GM18517 (cell line): Measurements from ENCODE around the gene SCMH1.
"Not testable (repeated sequence)": the region's sequence is repeated elsewhere in the genome, so short reads cannot be mapped to it uniquely, and the experiment has no call there.

Experiments
- ATAC-seq: cut with Tn5 transposase; IDR thresholded peaks from one replicate; pipeline ENCODE4 v1.9.1; 2021; ENCODE audit warnings: mild to moderate bottlenecking, moderate library complexity; ENCODE audit not compliant: unreplicated experiment

SCMH1 gene

GRCh38 chr1:41158147-41158875 lies 83.8 kb downstream of the SCMH1 start:
- ATAC-seq: no peak

- ATAC-seq: no peak
These were observed 87.0 kb downstream of the SCMH1 start for GRCh38 chr1:41155105-41155504.

- ATAC-seq: no peak
These were observed 88.3 kb downstream of the SCMH1 start for GRCh38 chr1:41153750-41154274.

GRCh38 chr1:41152622-41153044 lies 89.5 kb downstream of the SCMH1 start:
- ATAC-seq: no peak

DNA sequence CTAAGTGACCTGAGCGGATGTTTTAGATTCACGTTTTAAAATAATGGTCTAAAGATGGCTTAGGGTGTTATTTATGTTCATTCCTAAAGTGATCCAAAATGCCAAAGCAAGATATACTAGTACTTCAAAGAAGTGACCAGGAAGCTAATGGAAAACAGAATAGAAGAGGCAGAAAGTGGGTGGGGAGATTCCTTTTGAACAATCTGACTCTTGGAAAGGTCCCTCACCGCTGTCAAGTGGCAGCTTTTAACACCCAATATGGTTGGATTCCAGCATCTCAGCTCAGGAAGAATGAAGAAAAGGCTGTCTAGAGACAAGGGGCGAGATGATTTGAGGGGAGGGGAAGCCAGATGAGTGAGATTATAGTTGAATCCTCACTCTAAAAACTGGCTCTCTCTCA lies 90.3 kb downstream of the SCMH1 start:
- no peak for ATAC-seq

GRCh38 chr1:41149570-41149969 lies 92.5 kb downstream of the SCMH1 start:
- ATAC-seq: no peak

GRCh38 chr1:41144285-41144684 lies 97.8 kb downstream of the SCMH1 start:
- ATAC-seq: no peak

DNA sequence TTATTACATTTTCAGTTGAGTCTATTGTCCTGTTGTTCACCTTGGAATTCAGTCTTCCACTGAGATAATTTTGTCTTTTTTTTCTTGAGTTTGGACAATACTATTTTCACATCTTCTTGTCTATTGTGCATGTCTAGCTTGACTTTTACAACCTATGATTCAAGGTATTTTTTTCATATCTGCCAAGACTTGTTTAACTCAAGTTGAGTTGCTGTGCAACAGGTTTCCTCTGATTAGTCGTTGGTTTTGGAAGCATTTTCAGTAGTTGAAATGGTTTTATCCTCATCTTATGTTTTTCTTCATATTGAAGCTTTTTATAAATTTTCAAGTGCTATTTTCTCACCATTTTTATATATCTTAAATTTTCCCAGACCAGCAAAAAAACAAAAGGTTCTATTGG lies 103.6 kb downstream of the SCMH1 start:
- no peak for ATAC-seq

DNA sequence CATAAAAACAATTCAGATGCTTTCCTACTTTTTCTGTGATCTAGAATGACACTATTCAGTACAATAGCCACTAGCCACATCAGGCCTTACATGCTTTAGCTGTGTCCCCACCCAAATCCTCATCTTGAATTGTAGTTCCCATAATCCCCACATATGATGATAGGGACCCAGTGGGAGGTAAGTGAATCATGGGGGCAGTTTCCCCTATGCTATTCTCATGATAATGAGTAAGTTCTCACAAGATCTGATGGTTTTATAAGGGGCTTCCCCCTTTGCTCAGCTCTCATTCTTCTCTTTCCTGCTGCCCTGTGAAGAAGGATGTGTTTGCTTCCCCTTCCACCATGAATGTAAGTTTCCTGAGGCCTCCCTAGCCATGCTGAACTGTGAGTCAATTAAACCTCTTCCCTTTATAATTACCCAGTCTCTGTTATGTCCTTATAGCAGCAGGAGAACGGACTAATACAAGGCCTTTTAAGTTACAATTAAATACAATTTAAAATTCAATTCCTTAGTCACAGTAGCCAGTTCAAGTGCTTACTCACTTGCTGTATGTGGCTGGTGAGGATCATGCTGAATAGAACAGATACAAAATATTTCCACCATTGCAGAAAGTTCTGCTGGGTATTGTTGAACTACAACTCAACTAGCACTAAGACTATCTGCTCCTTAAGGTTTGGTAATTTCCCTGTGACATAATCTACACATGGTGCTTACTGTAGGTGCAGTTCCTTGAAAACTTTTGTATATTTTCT lies 106.7 kb downstream of the SCMH1 start:
- no peak for ATAC-seq

- ATAC-seq: not testable (repeated sequence)
These were observed 107.8 kb downstream of the SCMH1 start for GRCh38 chr1:41134325-41134724.

DNA sequence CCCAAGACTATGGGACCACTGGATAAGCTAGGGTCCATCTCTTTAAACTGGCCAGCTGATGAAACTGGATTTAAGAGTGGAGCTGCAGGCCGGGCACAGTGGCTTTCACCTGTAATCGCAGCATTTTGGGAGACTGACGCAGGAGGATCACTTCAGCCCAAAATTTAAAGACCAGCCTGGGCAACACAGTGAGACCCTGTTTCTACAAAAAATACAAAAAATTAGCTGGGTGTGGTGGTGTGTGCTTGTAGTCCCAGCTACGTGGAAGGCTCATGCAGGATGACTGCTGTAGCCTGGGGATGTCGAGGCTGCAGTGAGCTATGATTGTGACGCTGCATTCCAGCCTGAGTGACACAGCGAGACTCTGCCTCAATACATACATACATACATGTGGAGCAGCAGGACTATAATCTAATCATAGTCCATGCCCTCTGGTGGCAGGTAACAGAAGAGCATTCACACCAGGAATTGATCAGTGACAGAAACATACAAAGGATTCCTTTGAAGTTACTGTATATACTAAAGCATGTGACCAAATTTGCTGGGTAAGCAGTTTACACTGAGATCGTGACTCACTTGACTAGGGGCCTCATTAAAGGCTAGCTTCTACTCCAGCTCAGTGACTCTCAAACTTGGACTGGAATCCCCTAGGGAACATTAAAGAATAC lies 119.1 kb downstream of the SCMH1 start:
- ATAC-seq: no peak

DNA sequence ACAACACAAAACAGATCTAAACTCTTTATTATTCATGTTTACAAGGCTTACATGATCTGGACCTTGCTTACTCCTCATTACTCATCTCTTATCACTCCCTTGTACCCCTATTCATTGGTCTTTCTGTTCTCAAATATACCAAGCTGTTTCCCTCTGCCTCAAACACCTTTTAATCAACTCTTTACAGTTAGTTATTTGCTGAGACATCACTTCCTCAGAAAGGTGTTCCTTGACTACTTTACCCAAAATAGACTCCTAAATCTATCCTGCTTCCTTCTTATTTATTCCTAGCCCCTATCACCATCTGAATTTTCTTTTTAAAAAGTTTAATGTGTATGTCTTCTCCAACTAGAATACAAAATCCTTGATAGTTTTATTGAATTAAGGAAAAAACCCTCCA lies 120.0 kb downstream of the SCMH1 start:
- ATAC-seq: no peak

DNA sequence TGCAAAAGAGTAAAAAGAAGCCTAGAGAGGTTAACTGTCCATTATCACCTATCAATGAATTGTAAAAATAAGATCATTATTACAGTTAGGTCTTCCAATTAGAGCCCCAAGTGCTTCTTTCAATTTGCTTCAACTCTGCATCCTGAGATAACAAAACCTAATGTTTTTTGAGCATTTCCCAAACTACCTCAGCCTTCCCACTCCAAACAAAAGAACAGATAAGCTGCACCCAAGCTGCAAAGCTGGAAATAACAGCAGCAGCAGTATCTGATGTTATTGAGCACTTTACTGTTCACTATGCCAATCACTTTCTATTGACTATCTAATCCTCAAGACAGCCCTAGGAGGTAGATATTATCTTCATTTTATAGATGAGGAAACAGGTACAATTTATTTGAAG lies 123.5 kb downstream of the SCMH1 start:
- no peak for ATAC-seq

DNA sequence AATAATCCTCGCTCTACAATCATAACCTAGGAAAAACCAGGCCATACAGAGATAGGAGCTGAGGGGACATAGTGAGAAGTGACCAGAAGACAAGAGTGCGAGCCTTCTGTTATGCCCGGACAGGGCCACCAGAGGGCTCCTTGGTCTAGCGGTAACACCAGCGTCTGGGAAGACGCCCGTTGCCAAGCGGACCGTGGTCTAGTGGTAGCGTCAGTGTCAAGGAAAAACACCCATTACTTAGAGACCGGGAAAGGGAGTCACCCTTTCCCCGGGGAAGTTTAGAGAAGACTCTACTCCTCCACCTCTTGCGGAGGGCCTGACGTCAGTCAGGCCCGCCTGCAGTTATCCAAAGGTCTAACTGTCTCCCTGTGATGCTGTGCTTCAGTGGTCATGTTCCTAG lies 124.9 kb downstream of the SCMH1 start:
- ATAC-seq: not testable (repeated sequence)

GRCh38 chr1:41110736-41111135 lies 131.4 kb downstream of the SCMH1 start:
- ATAC-seq: no peak

GRCh38 chr1:41110286-41110685 lies 131.8 kb downstream of the SCMH1 start:
- no peak for ATAC-seq

DNA sequence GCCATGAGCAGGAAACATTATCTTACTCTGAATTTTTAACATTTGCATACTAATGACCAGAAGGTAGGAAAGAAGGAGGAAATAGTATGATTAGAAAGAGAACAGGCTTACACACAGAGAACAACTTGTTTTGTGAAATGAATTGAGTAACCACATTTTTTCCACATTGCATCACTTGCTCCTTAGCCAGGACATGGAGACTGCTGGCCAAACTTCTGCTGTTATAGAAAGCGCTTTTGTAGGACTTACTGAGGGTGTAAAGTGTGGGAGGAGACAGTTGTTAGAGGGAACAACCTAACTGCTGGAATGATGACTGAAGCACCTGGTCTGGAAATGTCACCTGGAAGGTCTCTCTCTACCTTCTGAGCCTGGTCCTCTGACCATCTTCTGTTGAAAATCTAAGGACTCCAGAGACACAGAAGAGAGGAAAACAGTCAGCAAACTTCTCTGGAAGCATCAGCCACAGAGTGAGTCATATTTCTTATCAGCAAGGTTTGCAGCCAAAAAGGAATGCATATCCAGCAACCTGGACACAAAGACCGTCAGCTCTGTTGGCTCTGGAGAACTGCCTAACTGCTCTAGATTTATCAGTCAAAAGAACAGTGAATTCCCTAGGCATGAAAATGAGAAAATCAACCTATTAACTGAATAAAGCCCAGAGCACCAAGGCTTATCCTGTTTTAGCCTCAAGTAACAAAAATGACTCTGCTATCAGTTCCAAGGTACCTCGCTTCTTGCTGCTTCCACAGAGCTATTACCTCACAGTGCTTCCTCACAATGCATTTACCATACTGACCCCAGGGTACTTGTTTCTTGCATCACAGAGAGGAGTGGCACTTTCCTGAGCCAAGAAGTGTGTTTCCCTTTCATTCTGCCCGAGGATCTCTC lies 132.6 kb downstream of the SCMH1 start:
- ATAC-seq: no peak

DNA sequence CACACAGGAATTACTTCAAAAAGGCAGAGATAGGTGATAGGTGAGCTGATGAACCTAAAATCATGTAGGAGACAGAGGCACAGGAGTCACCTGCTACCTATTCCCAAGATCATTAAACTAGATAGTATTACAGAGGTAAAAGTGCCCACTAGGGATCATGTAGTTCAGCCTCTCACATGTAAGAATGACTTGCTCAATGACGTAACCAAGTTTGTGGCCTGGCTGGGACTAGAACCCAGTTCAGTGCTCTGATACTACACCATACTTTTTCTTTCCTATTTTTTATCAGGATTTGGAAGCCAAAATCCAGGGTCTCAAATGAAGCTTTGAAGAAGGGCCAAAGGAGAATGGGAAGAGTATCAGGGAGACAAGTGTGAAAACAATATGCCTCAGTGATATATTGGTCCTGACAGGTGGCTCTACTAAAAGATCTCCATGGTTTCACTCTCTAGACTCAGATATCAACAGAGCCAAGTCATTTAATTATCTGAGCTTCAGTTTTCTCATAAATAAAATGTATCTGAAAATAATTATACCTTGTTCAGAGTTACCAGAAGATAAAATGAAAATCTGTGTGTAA lies 133.3 kb downstream of the SCMH1 start:
- no peak for ATAC-seq

DNA sequence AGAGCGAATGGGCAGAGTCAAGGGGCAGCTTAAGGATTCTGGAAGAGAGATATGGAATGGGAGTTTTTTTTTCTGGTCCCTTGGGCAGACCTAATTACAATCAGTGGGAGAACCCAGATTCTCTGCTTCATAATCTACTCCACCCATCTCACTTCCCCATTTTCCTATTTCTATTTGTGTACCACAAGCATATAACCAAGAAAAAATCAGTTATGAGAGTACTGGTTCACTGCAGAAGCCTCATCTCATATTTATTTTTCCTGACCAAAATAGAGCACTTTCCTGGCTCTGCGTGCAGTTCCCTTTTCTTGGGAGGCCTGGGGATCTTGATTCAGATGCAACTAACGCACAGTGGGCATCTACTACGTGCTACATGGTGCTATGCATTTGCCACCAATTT lies 138.3 kb downstream of the SCMH1 start:
- no peak for ATAC-seq

DNA sequence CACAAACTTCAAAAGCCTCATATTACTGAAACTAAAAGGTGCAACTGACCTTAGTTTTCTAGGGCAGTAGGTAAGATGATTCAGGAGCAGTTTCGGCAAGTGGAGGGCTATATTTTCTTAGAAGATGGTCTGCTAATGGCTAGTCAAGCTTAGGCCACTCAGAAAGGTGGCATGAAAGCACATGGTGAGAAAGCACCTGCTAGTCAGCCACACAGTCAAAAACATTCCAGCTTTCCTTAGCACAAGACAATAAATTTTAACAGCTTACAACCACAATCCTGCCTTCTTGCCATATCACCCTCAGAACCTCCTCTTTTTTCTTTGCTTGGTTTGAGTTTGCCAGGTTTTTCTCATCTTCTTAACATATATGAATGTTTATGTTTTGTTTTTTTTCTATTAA lies 139.5 kb downstream of the SCMH1 start:
- ATAC-seq: no peak
